NCI-H187 (cell line): ENCODE data around the gene HOXD13.

Experiments
- DNase-seq, 2 experiments: peaks; one replicate each; lab custom pipeline; 2025; lab: John Stamatoyannopoulos, UW

Gene HOXD13

GRCh38 chr2:176092270-176093144 is at the start of gene HOXD13:
Gene HOXD13, plus strand, starts transcription at chr2:176092721. Its CDS starts 170 bp downstream, at chr2:176092891.
- DNase-seq = no peak

- DNase-seq = peak in 1 of 2 experiments; percentile 13
These were observed 36.1 kb upstream of the HOXD13 start for GRCh38 chr2:176056406-176056805.

DNA sequence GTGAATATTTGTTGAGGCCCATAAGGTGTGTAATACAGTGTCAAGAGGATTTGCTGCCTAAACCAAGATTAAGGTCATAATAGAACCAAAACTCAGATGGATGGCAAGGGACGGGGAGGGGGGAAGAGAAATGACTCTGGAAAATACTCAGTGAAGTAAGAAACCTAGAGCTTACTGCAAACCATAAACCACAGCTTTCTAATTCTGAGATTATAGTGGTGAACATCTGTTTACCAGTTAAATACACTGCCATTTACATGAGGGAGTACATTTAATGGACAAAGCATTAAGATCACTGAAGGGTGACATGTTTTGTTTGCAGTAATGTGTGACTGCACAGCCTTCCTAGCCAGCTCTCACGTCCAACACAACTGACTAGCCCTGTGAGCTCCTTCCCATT is 28.6 kb upstream of the HOXD13 start:
- no peak for DNase-seq

DNA sequence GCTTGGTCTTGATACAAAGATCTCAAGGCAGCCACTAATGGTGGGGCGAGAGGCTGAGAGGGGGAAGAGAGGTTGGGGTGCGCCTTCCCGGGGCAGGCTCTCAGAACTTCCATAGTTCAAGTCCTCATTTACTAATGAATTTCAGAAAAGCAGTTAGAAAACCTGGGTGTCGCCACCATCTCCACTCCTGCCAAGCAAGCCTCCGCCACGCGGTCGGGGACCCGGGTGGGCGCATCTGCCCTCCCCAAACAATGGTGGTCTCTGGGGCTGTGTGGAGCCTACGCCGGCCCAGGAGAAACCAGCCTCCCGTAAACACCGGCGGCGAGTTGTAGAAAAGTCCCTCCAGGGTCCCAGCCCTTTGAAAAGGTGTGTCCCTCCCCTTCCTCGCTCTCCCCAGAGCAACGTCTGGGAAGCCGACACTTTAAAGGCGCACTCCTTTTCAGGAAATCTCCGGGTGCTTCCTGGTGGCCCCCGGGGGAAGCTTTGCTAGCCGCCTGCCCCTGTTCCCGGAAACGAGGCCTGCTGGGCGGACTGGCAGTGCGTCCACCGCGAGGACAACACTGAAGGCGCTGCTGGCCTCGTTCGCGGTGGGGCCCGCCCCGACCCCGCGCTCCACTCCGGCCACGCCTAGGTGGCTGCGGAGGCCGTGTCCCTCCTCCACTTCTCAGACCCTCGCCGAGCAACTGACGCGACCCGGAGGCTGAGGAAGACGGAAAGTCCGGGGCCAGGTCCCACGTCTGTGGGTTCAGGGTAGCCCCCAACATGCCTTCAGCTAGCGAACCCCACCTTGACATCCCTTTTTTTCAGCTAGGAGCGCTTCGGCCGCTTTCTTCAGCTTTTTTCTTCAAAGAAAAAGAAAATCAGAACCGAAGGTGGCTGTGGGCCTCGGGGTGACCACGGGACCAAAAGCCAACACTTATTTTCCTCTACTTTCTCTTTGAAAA is 25.6 kb upstream of the HOXD13 start:
- no peak for DNase-seq

DNA sequence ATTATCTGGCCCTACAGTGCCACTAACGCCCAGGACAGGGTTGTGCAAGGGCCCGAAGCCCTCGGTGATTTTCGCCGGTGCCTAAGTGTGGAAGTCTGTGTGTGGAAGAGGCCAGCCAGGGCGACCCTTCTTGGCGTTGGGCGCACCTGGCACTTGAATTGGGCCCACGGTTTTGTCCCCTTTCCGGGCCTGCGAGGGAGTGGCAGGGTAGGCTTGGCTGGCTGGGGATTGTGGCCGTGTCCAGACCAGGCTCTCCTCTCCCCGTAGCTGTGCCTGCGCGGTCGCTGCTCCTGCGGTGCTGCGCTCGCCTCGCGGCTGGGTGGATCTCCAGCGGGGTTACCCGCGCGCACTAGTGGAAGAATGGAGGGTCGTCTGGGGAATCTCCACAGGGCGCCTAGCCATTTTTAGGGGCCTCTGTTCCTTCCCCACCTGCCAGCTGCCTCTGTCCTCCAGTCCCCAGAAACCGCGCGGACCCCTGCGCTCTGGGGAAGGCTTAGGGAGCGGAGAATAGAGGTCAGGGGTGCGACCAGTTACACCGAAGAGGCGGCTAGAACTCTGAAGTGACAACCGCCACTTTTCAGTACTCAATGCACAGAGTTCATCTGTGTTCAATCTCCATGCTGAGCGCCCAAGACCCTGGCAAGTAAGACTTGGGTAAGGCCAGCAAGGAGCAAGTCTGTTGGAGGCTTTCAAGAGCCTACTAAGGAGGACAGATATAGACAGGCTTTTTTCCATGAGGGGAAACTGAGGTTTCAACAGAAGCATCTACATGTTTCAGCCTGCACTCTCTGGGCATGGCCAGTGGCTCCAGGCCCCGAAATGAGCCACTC is 24.7 kb upstream of the HOXD13 start:
- no peak for DNase-seq

GRCh38 chr2:176068419-176068832 is 24.1 kb upstream of the HOXD13 start:
- DNase-seq = no peak

DNA sequence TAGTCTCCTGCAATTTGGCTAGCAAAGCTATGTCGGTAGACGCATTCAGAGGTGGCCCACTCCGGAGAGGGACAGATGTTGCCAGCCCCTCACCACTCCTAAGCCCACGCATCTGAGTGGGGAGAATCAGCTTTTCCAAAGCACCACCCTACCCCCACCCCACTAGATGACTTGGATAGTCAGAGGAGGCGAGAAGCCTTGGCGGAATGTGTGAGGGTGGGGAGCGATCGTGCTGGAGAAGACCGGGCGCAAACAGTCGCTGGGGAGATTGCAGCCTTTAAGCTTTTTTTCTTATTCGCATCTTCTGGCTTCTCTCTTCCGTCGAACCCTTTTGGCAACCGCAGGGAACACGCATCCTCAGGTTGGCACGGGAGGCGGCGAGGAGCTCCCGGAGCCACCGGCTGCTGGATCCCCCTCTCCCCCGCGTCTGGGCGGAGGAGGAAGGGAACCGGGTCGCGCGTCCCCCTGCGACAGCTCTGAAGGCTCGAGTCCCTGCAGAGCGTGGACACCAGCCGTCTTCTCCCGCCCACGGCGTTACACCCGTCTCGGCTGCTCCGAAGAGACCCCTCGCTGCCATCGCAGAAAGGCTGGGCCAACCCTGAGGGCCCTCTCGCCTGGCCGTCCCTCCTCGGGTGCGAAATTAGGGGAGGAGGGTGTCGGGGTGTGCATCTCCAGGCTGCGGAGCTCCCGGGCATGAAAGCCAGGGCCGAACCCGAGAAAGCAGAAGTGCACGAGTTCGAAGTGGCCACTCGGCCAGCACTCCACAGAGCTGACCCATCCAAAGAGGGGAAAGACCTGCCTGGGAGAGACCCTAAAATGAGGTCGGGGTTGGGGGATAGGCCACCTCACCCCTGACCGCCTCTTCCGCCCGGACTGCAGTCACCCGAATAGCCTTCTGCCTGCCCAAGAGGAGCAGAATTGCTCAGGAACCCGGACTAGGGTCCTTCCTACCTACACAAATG is 20.9 kb upstream of the HOXD13 start:
- DNase-seq = no peak

DNA sequence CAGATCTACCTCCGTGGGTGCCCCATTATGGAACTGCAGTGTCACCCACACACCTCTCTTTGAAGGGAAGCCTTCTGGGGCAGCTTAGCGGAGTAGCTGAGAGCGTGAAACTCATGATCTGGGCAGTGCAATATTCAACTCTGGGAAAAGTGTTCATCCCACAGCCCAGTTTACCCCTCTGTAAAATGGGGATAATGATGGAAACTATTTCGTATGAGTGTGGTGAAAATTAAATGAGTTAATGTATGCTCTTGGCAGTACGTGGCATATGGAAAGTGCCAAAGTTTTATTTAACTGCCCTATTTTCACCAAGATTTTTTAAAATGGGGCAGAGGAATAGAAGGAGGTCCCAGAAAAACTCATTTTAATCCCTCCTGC is 20.2 kb upstream of the HOXD13 start:
- DNase-seq = no peak

GRCh38 chr2:176072951-176073904 is 19.3 kb upstream of the HOXD13 start:
- no peak for DNase-seq

DNA sequence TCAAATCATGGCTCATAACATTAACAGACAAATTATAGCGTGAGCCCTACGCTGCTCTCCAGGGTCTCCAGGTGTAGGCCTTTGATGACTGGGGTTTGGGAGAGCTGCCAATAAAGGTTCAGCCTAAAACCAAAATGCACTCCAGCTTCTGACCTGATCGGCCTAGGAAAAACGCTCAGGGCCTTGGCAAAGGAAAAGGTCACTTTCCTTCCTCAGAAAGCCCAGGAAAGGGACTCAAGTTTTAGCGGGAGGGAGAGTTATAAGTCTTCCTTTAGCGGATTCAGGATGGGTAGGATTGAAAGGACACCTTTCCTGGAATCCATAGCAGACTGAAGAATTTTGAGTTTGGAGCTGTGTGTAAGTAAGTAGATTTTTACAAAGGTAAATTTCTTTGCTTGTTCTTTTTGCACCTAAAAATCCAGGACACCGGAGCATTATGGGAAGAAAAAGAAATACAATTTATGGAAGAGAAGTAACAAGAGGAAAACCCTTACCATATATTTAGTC is 17.5 kb upstream of the HOXD13 start:
- no peak for DNase-seq

DNA sequence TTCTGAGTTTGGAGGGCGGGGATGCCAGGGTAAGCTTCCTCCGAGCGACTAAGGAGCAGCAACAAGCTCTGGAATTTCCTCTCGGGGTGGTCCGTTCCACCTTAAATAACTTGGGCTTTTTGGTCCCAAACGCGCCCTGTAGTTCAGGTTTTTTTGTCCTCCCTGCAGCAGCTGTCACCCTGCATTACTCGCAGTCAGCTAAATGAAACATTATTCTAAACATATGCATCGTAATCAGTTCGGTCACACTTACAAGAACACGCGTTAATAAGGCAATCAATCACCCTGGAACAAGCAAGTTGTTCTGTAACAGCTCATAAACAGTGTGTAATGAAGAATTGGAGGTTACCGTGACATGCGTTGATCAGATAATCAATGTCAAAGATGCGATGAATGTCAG is 17.0 kb upstream of the HOXD13 start:
- DNase-seq = no peak

DNA sequence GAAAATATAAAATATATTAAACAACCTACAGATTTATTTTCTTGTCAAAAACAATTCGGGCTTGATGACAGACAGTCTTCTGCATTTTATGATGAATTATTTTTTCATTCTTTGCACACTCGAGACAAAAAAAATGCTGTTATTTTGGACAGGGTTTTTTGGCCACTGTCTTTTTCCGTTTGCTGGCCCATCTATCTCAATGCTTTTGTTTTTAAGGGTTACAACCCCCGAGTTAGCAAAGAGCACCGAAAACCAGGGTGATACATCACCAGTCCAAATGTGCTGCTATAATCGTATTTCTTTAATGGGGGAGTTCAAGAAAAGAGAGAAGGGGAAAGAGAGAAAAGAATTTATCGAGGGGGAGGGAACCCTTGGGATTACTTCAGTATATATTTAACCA is 16.5 kb upstream of the HOXD13 start:
- no peak for DNase-seq

- no peak for DNase-seq
These were observed 15.7 kb upstream of the HOXD13 start for GRCh38 chr2:176076796-176077195.

- DNase-seq = peak in 1 of 2 experiments; percentile 35
These were observed 13.8 kb upstream of the HOXD13 start for GRCh38 chr2:176078541-176079284.

DNA sequence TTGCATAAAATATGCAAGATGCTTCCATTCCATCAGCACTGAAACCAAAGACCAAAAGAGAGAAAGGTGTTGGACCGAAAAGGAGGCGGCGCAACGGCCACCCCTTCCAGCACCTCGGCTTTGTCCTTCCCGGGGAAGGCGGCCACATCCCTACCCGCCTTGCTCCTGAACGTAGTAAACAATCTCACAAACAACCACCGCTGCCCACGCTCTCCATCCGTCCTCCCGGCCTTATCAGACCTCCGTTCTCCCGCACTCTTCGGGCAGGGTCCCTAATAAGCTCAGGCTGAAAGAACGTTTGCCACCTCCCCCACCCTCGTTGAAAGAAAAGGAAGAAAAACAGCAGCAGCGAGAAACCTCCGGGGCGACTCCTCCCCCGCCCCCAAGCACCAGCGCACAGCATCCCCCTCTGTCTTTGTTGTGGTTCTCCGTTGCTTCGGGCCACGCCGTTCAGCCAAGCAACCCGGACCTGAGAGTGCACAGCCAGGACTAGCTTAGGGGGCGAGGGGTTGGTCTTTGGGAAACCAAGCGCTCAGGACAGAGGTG is 13.2 kb upstream of the HOXD13 start:
- no peak for DNase-seq

DNA sequence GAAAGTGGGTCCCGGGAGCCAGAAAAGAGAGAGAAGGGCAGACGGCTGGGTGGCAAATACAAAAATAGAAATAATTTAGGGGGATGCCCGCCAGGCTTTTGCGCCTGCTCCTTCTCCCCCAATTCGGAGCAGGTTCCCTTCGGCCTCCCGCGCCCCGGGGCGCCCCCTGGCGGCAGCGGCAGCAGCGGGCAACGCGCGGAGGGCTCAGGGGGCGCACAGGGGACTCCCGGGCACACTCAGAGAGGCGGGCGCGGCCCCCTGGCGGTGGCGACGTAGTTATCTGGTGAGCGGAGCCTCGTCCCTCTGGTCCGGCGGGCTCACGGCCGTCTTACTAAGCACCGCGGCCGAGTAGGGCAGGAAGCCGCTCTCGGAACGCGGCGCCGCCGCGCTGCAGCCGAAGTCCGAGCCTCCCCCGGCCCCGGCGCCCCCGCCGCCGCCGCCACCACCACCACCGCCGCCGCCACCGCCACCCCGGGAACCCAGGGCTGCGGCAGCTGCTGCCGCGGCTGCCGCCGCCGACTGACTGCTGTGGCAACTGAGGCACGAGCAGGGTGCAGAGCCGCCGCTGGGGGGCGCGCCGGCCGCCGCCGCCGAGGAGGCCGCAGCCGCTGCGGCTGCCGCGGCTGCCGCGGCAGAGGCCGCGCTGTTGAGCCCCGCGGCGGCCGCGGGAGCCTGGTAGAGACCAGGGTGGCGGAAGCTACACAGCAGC is 12.5 kb upstream of the HOXD13 start:
- peak; percentile 30 to 41 for DNase-seq

DNA sequence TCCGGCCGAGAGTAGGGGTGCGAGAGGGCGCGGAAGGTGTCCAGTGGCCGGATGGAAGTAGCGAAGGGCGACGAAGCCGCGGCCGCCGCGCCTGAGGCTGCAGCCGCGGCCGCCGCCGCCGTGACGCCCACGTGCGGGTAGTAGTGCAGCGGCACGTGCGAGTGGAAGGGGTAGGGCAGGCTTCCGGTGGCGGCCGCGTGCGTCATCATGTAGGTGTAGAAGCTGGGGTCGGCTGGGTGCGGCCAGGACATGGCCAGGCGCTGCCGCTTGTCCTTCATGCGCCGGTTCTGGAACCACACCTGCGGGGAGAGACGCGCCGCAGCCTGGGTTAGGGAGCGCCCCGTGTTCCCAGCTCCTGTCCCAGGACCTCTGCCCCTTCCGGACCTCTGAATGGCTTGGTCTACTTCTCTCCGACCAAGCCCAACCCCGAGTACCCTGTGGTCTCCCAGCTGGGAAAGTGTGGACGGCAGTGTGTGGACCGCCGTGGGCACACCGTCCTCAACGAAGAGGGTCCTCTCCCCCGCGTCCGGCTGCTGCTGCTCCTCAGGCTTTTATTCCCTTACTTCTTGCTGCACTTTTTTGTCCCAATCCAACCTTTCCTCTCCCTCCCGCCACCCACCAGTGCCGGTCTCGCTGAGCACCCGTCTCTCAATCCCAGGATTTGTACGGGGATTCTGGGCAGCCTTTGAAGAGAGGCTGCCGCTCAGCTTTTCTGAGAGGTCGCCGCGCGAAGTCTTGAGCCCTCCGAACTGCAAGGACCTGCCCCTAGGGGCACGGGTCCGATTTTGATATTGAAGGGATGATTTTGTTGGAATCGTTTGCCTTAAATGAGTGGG is 11.8 kb upstream of the HOXD13 start:
- no peak for DNase-seq
